K562 (cell line): ENCODE measurements around the gene THG1L. TPM values are rescaled to one million over a fixed set of nuclear protein-coding genes. Genes with fewer than 3 reads are reported as not detected.
A peak's percentile ranks its signal among the peaks of the same experiment; 100 is the strongest.

Experiments
- ASH1L ChIP-seq: fragments of 450-650 bp; IDR thresholded peaks from 2 replicates; pipeline ENCODE4 v1.6.1; 2018; ENCODE audit warnings: borderline replicate concordance, mild to moderate bottlenecking, low read depth; ENCODE audit not compliant: partially characterized antibody
- E2F8 ChIP-seq: fragments of 450-650 bp; IDR thresholded peaks from 2 replicates; pipeline ENCODE4 v1.7.1; 2018; ENCODE audit warnings: mild to moderate bottlenecking, low read depth; ENCODE audit not compliant: partially characterized antibody
- ELF4 ChIP-seq: fragments of 450-650 bp; formaldehyde crosslinking; IDR thresholded peaks from 2 replicates; pipeline ENCODE4 v1.4.0; 2022; ENCODE audit warnings: missing genetic modification characterization
- ESRRB ChIP-seq: fragments of 250-450 bp; sonication (Bioruptor Pico); IDR thresholded peaks from 2 replicates; pipeline ENCODE4 v1.5.0; 2020; ENCODE audit warnings: mild to moderate bottlenecking, moderate library complexity, borderline replicate concordance
- FOXP1 ChIP-seq: sonication (generic); formaldehyde crosslinking; IDR thresholded peaks from 2 replicates; pipeline ENCODE4 v1.8.0; 2022; ENCODE audit warnings: mild to moderate bottlenecking, missing genetic modification reagents
- HMGXB4 ChIP-seq: sonication (generic); formaldehyde crosslinking; IDR thresholded peaks from 2 replicates; pipeline ENCODE4 v1.8.1; 2023; ENCODE audit warnings: mild to moderate bottlenecking, missing genetic modification reagents
- HNRNPLL ChIP-seq: fragments of 200-400 bp; formaldehyde crosslinking; IDR thresholded peaks from 2 replicates; pipeline ENCODE4 v1.6.1; 2017; ENCODE audit warnings: low read length, low read depth, mild to moderate bottlenecking; ENCODE audit not compliant: poor library complexity, severe bottlenecking
- KDM1A ChIP-seq, 2 experiments: fragments of 450-650 bp; IDR thresholded peaks; 2 replicates each; pipeline ENCODE4 v1.6.1; 2016; ENCODE audit warnings: mild to moderate bottlenecking in 2 of 2
- KDM4B ChIP-seq, 2 experiments: fragments of 450-650 bp in 1 of 2; sonication (generic) in 1 of 2; IDR thresholded peaks; 2 replicates each; pipeline ENCODE4 v1.6.1; 2016 to 2017; ENCODE audit warnings: borderline replicate concordance in 2 of 2, antibody characterized with exemption in 1 of 2, low read depth in 1 of 2, mild to moderate bottlenecking in 1 of 2
- KLF16 ChIP-seq: IDR thresholded peaks from 2 replicates; pipeline ENCODE4 v1.6.1; 2016; ENCODE audit warnings: antibody characterized with exemption
- NCOA1 ChIP-seq: fragments of 450-650 bp; IDR thresholded peaks from 2 replicates; pipeline ENCODE4 v1.6.1; 2016; ENCODE audit warnings: low read depth
- NFE2 ChIP-seq: IDR thresholded peaks from 2 replicates; pipeline ENCODE4 v1.6.1; 2014; ENCODE audit warnings: antibody characterized with exemption, low read depth
- NR2C1 ChIP-seq, 2 experiments: fragments of 450-650 bp; IDR thresholded peaks; 2 replicates each; pipeline ENCODE4 v1.6.1; 2017; ENCODE audit warnings: mild to moderate bottlenecking in 2 of 2, antibody characterized with exemption in 1 of 2, inconsistent platforms in 1 of 2, missing compliant biosample characterization in 1 of 2, missing genetic modification characterization in 1 of 2
- NUFIP1 ChIP-seq: fragments of 450-650 bp; IDR thresholded peaks from 2 replicates; pipeline ENCODE4 v1.6.1; 2018; ENCODE audit not compliant: partially characterized antibody
- PHF21A ChIP-seq: fragments of 450-650 bp; IDR thresholded peaks from 2 replicates; pipeline ENCODE4 v1.6.1; 2017; ENCODE audit warnings: low read depth, borderline replicate concordance
- RBM15 ChIP-seq: fragments of 200-400 bp; formaldehyde crosslinking; IDR thresholded peaks from 2 replicates; pipeline ENCODE4 v1.6.1; 2018; ENCODE audit warnings: mild to moderate bottlenecking, low read length, moderate library complexity; ENCODE audit not compliant: insufficient read depth
- RFX7 ChIP-seq: fragments of 250-450 bp; sonication (Bioruptor Pico); IDR thresholded peaks from 2 replicates; pipeline ENCODE4 v1.5.1; 2021; ENCODE audit warnings: mild to moderate bottlenecking
- SIX5 ChIP-seq, 2 experiments: IDR thresholded peaks; 2 replicates each; pipeline ENCODE4 v1.6.1; 2011; ENCODE audit warnings: low read length in 2 of 2, borderline replicate concordance in 1 of 2, low read depth in 1 of 2, mild to moderate bottlenecking in 1 of 2, moderate library complexity in 1 of 2; ENCODE audit not compliant: insufficient read depth in 1 of 2
- SMAD2 ChIP-seq: fragments of 150-350 bp; IDR thresholded peaks from 2 replicates; pipeline ENCODE4 v1.6.1; 2014; ENCODE audit warnings: low read depth, mild to moderate bottlenecking, low read length
- TBP ChIP-seq: optimal IDR thresholded peaks from 2 replicates; pipeline ENCODE3; 2011; ENCODE audit warnings: low read depth, low read length, improper control_type of control experiment
- TCF15 ChIP-seq: fragments of 250-450 bp; sonication (Bioruptor Pico); IDR thresholded peaks from 2 replicates; pipeline ENCODE4 v1.8.0; 2022; ENCODE audit warnings: moderate library complexity, mild to moderate bottlenecking, inconsistent platforms
- ZNF140 ChIP-seq: fragments of 250-450 bp; sonication (Bioruptor Pico); IDR thresholded peaks from 2 replicates; pipeline ENCODE4 v1.8.0; 2021; ENCODE audit warnings: moderate library complexity, mild to moderate bottlenecking, inconsistent platforms
- ZNF143 ChIP-seq: sonication (generic); formaldehyde crosslinking; IDR thresholded peaks from 2 replicates; pipeline ENCODE4 v1.9.0; 2022; ENCODE audit warnings: mild to moderate bottlenecking, missing genetic modification reagents
- ZNF212 ChIP-seq: fragments of 450-650 bp; formaldehyde crosslinking; IDR thresholded peaks from 2 replicates; pipeline ENCODE4 v1.4.0; 2020; ENCODE audit warnings: mild to moderate bottlenecking
- ZNF384 ChIP-seq: IDR thresholded peaks from 2 replicates; pipeline ENCODE4 v1.6.1; 2012; ENCODE audit warnings: low read depth, low read length, improper control_type of control experiment
- ZNF644 ChIP-seq: fragments of 200-800 bp; sonication (Bioruptor generic); IDR thresholded peaks from 2 replicates; pipeline ENCODE4 v1.6.1; 2016; ENCODE audit warnings: low read depth, missing genetic modification characterization, missing compliant biosample characterization
- polyA plus RNA-seq, 8 experiments: library from polyadenylated mRNA; depleted of rRNA in 4 of 8; stranded (reverse) in 5 of 8; unstranded in 3 of 8; fragments of >200 nt; fragmentation: Nextera tagmentation in 2 of 8; fragmentation: Illumina TruSeq in 1 of 8; extraction: Ambion mirVana in 2 of 8; extraction: Trizol in 1 of 8; gene quantifications; 2 replicates each; pipeline versions ENCODE4 v1.2.1 to v1.2.3, GENCODE V29; 2011 to 2014; ENCODE audit warnings: inconsistent platforms in 1 of 8, missing spikeins in 1 of 8
- total RNA-seq, 7 experiments: library from RNA; depleted of rRNA in 6 of 7; stranded (reverse); fragments of >200 nt in 6 of 7; fragmentation: Illumina TruSeq in 2 of 7; extraction: Trizol in 2 of 7; gene quantifications; 2 replicates each; pipeline versions ENCODE4 v1.2.1 to v1.2.3, GENCODE V29; 2011 to 2021; ENCODE audit warnings: low replicate concordance in 1 of 7

Gene THG1L
- total and polyA plus RNA-seq, 9 of the 15 experiments (the other 6 are each of a cell fraction or from before 2014, with no cell fraction given), result 21.8 to 40.7 (median 28.0) TPM

GRCh38 chr5:157732596-157733262 lies 1.5 kb downstream of the THG1L start (continued):
- TF ChIP-seq HNRNPLL (no peak), KDM1A (IDR thresholded peaks at IDR 0.05) (peak; percentile 42 to 76; a peak in 2 of 4 replicates), ZNF143 (no peak), TBP (no peak), ZNF140 (no peak), NR2C1 (IDR thresholded peaks at IDR 0.05) (no peak), NR2C1 (tag; IDR thresholded peaks at IDR 0.05) (no peak), NCOA1 (peak; percentile 48; the same call in 1 of the 2 replicates), TCF15 (CRISPR knock-in tag) (no peak), ZNF384 (no peak), ASH1L (no peak), SIX5 (IDR thresholded peaks at IDR 0.05; ENCODE audit: borderline replicate concordance in 1 of 2, insufficient read depth in 1 of 2, low read depth in 1 of 2, low read length in 2 of 2) (no peak), KLF16 (no peak; the same call in 1 of the 2 replicates), ZNF212 (no peak), ESRRB (CRISPR knock-in tag) (no peak), ELF4 (no peak), ZNF644 (tag) (no peak), FOXP1 (CRISPR knock-in tag) (no peak), NFE2 (no peak), NUFIP1 (no peak), RFX7 (no peak), KDM4B (IDR thresholded peaks at IDR 0.05; ENCODE audit: borderline replicate concordance in 2 of 2, low read depth in 1 of 2) (no peak), RBM15 (no peak), HMGXB4 (CRISPR knock-in tag) (no peak), E2F8 (no peak), PHF21A (no peak), SMAD2 (no peak)
